GM12878 (cell line): ENCODE measurements around the gene PFDN4.

ENCODE experiments used
- CHD1 ChIP-seq: IDR thresholded peaks from 2 replicates; pipeline ENCODE4 v1.6.1; 2012; ENCODE audit warnings: low read depth, low read length, improper control_type of control experiment
- EZH2 ChIP-seq: IDR thresholded peaks from 2 replicates; pipeline ENCODE4 v1.6.1; 2012; ENCODE audit warnings: low read depth, mild to moderate bottlenecking, control low read depth, inconsistent platforms, low read length, borderline replicate concordance; ENCODE audit not compliant: control insufficient read depth
- GABPA ChIP-seq: IDR thresholded peaks from 2 replicates; pipeline ENCODE4 v1.6.1; 2014; ENCODE audit warnings: antibody characterized with exemption, low read depth, mild to moderate bottlenecking, inconsistent platforms
- POLR2A ChIP-seq: IDR thresholded peaks from 2 replicates; pipeline ENCODE4 v1.6.1; 2011; ENCODE audit warnings: low read depth, mild to moderate bottlenecking, low read length
- SIX5 ChIP-seq: IDR thresholded peaks from 2 replicates; pipeline ENCODE4 v1.6.1; 2011; ENCODE audit warnings: mild to moderate bottlenecking, low read depth, low read length, moderate library complexity; ENCODE audit not compliant: severe bottlenecking
- ZNF274 ChIP-seq: IDR thresholded peaks from one replicate; pipeline ENCODE4 v1.8.0; 2011; ENCODE audit not compliant: insufficient read length, insufficient read depth
- TF ChIP-seq, protein P1 (sequence below), 3 experiments: IDR thresholded peaks in 2 of 3; conservative IDR thresholded peaks in 1 of 3; 2 replicates each; pipeline ENCODE4 v1.5.1; 2011; ENCODE audit warnings: low read depth in 3 of 3, low read length in 3 of 3, mild to moderate bottlenecking in 3 of 3, control low read depth in 2 of 3, moderate library complexity in 2 of 3, inconsistent platforms in 1 of 3, mixed read lengths in 1 of 3; ENCODE audit not compliant: control insufficient read depth in 2 of 3, insufficient read depth in 1 of 3; ENCODE audit errors: extremely low read depth in 1 of 3
- TF ChIP-seq, protein P2 (sequence below): fragments of 450-650 bp; IDR thresholded peaks from 2 replicates; pipeline ENCODE4 v1.6.1; 2017; ENCODE audit warnings: mild to moderate bottlenecking, moderate library complexity

DNA sequence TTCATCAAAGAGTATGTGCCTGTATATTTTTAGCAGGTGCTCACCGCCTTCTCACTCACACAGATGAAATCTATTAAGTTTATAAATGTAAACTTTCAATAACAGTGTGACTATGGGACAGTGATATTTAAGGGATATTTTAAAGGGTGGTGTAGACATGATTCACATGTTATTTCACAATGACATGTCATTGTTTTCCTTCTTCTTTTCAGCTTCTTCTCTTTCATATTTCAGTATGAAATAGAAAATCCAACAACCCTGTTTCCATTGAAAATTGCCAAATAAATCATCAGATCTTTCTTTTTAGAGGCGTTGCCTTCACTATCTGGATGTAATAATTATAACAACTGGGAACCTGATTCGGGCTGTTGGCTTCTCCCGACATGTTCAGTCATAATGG, 54.8 kb downstream of the PFDN4 start:
- TF ChIP-seq POLR2A (no peak), EZH2 (no peak), CHD1 (no peak), GABPA (no peak), ZNF274 (no peak), SIX5 (no peak)
- TF ChIP-seq, protein P1, sequence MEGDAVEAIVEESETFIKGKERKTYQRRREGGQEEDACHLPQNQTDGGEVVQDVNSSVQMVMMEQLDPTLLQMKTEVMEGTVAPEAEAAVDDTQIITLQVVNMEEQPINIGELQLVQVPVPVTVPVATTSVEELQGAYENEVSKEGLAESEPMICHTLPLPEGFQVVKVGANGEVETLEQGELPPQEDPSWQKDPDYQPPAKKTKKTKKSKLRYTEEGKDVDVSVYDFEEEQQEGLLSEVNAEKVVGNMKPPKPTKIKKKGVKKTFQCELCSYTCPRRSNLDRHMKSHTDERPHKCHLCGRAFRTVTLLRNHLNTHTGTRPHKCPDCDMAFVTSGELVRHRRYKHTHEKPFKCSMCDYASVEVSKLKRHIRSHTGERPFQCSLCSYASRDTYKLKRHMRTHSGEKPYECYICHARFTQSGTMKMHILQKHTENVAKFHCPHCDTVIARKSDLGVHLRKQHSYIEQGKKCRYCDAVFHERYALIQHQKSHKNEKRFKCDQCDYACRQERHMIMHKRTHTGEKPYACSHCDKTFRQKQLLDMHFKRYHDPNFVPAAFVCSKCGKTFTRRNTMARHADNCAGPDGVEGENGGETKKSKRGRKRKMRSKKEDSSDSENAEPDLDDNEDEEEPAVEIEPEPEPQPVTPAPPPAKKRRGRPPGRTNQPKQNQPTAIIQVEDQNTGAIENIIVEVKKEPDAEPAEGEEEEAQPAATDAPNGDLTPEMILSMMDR (IDR thresholded peaks at IDR 0.05 in 2 of 3, conservative IDR thresholded peaks at IDR 0.05 in 1 of 3; ENCODE audit: control insufficient read depth in 2 of 3, extremely low read depth in 1 of 3, insufficient read depth in 1 of 3, low read depth in 3 of 3, low read length in 3 of 3) = no peak
- TF ChIP-seq, protein P2, sequence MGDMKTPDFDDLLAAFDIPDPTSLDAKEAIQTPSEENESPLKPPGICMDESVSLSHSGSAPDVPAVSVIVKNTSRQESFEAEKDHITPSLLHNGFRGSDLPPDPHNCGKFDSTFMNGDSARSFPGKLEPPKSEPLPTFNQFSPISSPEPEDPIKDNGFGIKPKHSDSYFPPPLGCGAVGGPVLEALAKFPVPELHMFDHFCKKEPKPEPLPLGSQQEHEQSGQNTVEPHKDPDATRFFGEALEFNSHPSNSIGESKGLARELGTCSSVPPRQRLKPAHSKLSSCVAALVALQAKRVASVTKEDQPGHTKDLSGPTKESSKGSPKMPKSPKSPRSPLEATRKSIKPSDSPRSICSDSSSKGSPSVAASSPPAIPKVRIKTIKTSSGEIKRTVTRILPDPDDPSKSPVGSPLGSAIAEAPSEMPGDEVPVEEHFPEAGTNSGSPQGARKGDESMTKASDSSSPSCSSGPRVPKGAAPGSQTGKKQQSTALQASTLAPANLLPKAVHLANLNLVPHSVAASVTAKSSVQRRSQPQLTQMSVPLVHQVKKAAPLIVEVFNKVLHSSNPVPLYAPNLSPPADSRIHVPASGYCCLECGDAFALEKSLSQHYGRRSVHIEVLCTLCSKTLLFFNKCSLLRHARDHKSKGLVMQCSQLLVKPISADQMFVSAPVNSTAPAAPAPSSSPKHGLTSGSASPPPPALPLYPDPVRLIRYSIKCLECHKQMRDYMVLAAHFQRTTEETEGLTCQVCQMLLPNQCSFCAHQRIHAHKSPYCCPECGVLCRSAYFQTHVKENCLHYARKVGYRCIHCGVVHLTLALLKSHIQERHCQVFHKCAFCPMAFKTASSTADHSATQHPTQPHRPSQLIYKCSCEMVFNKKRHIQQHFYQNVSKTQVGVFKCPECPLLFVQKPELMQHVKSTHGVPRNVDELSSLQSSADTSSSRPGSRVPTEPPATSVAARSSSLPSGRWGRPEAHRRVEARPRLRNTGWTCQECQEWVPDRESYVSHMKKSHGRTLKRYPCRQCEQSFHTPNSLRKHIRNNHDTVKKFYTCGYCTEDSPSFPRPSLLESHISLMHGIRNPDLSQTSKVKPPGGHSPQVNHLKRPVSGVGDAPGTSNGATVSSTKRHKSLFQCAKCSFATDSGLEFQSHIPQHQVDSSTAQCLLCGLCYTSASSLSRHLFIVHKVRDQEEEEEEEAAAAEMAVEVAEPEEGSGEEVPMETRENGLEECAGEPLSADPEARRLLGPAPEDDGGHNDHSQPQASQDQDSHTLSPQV = no peak
